GM12864 (cell line): ENCODE results near the gene ABCB9.

Experiments
- DNase-seq: peaks from one replicate; pipeline ENCODE4 v3.0.0-alpha.2; 2011; ENCODE audit warnings: low read depth
- H3K4me3 ChIP-seq: 2 replicates; pipeline ENCODE4 v1.5.1; 2011; ENCODE audit warnings: mild to moderate bottlenecking, low read depth, low read length, control low read depth
- TF ChIP-seq, protein P1 (sequence below): IDR thresholded peaks from 2 replicates; pipeline ENCODE4 v1.5.1; 2011; ENCODE audit warnings: low read depth, mild to moderate bottlenecking, moderate library complexity, low read length, control low read depth, inconsistent platforms; ENCODE audit errors: missing control alignments

Gene ABCB9

DNA sequence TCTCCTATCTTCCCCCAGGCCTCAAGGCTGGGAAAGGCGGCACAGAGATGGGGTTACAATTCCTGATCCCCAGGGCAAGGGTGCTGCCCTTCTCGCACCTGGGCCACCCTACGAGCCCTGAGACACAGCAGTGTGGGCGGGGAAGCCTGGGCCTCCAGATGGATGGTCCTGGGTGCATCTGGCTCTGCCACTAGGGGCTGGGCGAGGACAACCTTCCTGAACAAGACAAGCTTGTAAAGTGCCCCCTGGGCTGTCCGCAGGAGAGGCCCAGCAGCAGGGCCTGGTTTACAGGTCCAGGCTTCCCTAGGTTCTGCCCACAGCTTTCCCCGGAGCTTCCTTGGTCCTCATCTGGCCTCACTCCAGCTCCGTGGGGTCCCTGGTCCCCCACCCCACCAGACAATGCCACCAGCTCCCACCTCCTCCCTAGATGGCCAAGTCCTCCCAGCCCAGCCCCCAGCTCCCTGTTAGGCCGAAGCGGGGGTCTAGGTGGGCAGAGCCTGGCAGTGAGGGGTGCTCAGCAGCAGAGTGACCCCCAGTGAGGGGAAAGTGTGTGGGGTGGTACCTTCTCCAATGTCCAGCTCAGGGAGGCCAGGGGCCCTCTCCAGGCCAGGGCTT, 23.1 kb upstream of the ABCB9 start:
- TF ChIP-seq, protein P1, sequence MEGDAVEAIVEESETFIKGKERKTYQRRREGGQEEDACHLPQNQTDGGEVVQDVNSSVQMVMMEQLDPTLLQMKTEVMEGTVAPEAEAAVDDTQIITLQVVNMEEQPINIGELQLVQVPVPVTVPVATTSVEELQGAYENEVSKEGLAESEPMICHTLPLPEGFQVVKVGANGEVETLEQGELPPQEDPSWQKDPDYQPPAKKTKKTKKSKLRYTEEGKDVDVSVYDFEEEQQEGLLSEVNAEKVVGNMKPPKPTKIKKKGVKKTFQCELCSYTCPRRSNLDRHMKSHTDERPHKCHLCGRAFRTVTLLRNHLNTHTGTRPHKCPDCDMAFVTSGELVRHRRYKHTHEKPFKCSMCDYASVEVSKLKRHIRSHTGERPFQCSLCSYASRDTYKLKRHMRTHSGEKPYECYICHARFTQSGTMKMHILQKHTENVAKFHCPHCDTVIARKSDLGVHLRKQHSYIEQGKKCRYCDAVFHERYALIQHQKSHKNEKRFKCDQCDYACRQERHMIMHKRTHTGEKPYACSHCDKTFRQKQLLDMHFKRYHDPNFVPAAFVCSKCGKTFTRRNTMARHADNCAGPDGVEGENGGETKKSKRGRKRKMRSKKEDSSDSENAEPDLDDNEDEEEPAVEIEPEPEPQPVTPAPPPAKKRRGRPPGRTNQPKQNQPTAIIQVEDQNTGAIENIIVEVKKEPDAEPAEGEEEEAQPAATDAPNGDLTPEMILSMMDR: peak; percentile 9
- DNase-seq: no peak
- H3K4me3 ChIP-seq: no peak overlapping the region

DNA sequence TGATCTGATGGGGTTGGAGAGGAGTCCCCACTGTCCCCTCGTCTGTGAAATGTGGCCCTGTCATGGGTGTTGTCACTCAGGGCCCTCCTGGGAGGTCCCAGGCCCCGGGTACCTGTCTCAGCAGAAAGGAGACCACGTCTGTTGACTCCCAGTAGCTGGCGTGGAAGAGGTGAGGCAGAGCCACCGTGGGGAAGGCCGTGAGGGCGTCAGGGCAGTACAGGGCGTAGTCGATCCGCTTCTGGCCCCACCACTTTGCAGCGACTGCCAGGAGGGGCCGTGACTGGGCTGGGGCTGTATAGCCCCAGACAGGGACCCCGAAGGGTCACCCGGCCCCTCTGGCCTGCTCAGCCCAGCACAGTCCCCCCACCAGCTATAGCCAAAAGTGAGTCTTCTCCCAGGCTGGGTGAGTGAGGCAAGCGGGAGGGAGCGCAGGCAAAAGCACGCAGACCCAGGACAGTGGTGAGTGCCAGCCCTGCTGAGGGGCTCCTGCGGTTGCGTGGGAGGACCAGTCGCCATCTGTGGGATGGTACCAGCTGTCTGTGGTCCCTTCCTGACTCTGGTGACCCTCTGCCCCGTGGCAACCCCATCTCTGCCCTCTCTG, 22.4 kb upstream of the ABCB9 start:
- H3K4me3 ChIP-seq: no peak overlapping the region
- TF ChIP-seq, protein P1: no peak
- DNase-seq: no peak

DNA sequence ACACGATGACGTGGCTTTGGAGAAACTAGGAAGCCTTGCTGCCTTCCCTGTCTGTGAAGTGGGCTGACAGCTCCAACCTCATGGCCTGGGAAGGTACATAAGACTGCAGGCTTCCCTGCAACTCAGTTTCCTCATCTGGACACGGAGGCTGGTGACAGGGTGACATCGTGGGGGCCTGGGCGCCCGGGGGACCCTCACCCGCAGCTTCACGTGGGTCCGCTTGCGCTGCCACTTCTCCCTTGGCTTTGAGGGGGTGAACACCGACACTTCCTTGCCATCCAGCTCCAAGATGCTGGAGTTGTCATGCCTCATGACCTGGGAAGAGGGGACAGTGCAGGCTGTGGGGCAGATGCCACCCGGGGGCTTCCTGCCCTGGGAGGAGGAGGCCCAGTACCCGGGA, 21.8 kb upstream of the ABCB9 start:
- TF ChIP-seq, protein P1: no peak

DNA sequence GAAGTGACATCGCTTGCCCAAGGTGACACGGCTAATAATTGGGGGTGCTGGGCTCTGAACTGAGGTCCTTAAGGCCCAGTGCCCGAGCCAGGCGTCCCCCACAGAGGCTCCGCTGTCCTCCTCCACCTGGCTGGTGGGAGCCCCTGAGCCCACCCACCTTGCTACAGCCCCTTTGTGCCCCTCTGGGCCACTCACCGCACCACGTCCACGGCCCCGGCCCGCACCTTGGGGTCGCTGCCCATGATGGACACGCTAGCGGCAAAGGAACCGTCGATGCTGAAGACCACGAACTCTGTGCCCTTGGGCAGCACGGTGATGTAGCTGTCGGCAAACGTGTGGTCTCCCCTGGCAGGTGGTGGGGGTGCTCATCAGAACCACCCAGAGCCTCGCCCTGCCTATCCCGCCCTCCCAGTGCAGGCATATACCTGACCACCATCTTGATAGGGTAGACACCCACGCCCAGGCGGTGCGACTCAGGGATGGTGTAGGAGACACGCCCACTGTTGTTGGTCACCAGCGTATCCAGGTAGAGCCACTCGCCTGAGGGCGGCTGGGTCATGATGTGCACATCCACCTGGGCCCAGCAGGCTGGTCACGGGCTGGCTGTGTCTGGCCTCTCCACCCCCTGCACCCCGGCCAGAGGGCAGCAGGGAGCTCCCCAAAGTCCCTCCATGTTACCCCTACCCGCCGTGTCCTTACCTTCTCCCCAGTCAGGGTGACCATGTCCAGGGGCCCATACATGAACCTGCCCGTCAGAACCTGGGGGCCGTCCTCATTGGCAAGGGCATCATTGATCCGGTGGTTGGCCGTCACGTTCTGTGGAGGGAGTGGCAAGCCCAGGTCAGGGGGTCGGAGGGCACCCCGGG, 21.1 kb upstream of the ABCB9 start:
- H3K4me3 ChIP-seq: no peak overlapping the region
- TF ChIP-seq, protein P1: no peak
- no peak for DNase-seq

More for the DNA sequence above, 21.8 kb upstream of the ABCB9 start:
- H3K4me3 ChIP-seq: no peak overlapping the region
- DNase-seq: no peak

DNA sequence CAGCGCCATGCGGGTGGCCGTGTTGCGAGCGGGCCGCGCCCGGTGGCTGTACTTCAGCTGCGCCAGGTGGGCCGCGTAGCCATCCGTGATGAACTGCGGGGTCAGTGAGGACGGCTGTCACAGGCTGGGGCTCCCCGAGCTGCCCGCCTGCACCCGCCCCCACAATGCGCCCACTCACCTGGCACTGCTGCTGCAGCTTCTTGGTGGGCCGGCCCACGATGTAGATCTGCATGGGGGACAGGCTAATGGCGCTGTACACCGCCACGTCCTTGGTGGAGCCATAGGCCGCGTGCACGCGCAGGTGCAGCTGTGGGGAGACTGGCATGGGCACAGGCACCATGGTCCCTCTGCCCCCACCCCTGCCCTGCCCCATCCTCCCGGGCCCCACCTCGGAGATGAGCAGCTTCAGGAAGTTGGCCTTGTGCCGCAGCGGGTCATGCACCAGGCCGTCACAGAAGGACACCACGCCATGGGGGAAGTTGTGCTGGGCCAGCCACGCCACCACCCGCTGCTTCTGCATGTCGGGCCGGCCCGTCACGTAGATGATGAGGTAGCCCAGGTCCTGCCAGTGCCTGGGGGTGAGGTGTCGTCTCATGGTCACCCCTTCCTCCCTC, 20.1 kb upstream of the ABCB9 start:
- TF ChIP-seq, protein P1: no peak
- no peak for DNase-seq
- H3K4me3 ChIP-seq: no peak overlapping the region

DNA sequence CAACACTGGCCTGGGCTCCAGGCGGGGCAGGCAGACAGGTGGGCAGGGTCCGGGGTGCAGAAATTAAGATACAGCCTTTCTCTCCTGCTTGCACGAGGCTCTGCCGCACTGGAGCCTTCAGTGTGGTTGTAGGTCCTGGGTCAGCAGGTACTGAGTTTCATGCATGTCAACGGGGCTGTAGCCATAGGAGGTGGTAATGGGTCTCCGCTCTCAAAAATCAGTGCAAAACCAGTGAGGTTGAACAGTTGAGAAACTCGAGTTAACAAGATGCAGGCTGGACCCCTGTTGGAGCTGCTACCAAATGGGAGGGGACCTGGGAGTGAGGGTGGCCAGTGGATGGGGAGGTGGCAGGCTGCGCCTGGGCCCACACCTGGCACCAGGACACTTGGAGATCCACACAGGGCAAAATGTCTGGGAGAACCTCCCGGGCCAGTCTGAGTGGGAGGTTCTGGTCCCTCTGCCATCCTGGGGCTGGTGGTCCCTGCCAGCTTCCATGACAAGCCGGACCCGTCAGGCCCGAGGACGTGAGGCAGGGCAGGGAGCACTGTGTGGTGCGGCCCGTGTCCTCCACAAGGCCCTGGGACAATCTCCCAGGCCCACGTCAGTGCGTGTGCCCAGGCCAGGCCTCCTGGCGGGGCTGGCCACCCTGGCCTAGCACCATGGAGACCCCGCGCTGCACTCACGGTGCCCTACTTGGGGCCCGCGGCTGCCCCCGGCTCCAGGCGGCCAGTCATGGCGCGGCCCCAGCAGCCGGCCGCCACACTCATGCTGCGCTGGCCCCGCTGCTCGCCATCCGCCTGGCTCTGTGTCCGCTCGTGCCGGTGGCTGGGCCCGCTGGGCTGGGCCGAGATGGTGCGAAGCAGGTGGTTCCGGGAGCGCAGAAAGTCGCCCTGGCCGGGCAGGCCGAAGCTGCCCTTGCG, 19.3 kb upstream of the ABCB9 start:
- TF ChIP-seq, protein P1: no peak
- H3K4me3 ChIP-seq: no peak overlapping the region
- no peak for DNase-seq
